LoVo (cell line): ENCODE results near the gene EXO5.
"Not testable (repeated sequence)": the region's sequence is repeated elsewhere in the genome, so short reads cannot be mapped to it uniquely, and the experiment has no call there.

Experiments
- DNase-seq: peaks from one replicate; pipeline ENCODE4 v3.0.0-alpha.2; 2016; ENCODE audit warnings: low spot score

Gene EXO5, protein sequence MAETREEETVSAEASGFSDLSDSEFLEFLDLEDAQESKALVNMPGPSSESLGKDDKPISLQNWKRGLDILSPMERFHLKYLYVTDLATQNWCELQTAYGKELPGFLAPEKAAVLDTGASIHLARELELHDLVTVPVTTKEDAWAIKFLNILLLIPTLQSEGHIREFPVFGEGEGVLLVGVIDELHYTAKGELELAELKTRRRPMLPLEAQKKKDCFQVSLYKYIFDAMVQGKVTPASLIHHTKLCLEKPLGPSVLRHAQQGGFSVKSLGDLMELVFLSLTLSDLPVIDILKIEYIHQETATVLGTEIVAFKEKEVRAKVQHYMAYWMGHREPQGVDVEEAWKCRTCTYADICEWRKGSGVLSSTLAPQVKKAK

GRCh38 chr1:40508375-40509341 is at the start of gene EXO5:
EXO5 (plus strand) TSS chr1:40508767; CDS start chr1:40514545, 5,778 bp downstream.
- DNase-seq: peak; percentile 79

- DNase-seq: no peak
Measured at GRCh38 chr1:40462956-40463590, 45.5 kb upstream of the EXO5 start.

DNA sequence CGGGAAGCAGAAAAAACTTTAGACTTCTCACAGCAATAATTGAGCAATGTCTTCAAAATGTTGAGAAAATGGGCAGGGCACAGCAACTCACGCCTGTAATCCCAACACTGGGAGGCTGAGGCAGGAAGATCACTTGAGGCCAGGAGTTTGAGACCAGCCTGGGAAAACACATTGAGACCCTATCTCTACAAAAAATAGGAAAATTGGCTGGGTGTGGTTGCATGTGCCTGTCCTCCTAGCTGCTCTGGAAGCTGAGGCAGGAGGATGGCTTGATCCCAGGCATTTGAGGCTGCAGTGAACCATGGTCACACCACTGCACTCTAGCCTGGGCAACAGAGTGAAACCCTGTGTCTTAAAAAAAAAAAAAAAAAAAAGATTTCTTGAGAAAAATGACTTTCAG is 39.2 kb upstream of the EXO5 start:
- DNase-seq: no peak

GRCh38 chr1:40475268-40475667 is 33.3 kb upstream of the EXO5 start:
- DNase-seq: no peak

GRCh38 chr1:40476924-40477677 is 31.5 kb upstream of the EXO5 start, which contains the start of gene ZFP69:
ZFP69 (plus strand) TSS chr1:40477290; CDS start chr1:40479362, 2,072 bp downstream.
- DNase-seq: peak; percentile 71

- no peak for DNase-seq
Measured at GRCh38 chr1:40477678-40478053, 30.9 kb upstream of the EXO5 start.

GRCh38 chr1:40478276-40478675 is 30.3 kb upstream of the EXO5 start:
- no peak for DNase-seq

- no peak for DNase-seq
Measured at GRCh38 chr1:40479156-40479555, 29.4 kb upstream of the EXO5 start.

GRCh38 chr1:40495315-40495903 is 13.2 kb upstream of the EXO5 start:
- no peak for DNase-seq

DNA sequence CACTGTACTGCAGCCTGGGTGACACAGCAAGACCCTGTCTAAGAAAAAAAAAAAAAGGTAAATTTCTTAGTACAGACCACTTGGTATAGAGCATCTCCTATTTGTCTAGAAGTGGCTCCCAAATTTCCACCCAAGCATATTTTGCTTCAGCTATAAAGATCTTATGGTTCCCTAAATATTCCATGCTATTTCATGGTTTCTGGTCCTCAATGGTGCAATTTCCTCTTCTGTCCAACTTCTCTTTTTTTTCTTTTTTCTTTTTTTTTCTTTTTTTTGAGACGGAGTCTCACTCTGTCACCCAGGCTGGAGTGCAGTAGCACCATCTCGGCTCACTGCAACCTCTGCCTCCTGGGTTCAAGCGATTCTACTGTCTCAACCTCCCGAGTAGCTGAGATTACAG is 5.9 kb upstream of the EXO5 start:
- not testable (repeated sequence) for DNase-seq

DNA sequence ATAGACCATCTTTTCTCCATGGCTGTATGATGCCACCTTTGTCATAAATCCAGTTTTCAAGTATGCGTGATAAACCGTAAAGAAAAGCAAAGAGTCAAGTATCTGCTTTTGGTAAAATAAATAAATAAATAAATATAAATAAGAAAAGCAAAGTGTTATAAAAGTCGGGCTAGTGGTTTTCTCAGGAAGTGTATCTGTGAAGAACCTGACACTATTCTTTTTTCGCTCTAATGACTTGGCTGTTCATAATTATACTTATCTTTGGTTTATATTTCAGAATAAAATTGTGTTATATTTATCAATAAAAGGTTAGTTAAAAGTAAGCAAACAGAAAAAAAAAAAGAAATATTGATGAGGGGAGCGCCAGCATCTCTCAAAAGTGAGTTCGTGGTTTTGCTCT is 594 bp upstream of the EXO5 start:
- no peak for DNase-seq

GRCh38 chr1:40519517-40519916 is 10.9 kb downstream of the EXO5 start:
- DNase-seq: no peak

- DNase-seq: peak; percentile 2
Measured at GRCh38 chr1:40530735-40531380, 22.3 kb downstream of the EXO5 start.

DNA sequence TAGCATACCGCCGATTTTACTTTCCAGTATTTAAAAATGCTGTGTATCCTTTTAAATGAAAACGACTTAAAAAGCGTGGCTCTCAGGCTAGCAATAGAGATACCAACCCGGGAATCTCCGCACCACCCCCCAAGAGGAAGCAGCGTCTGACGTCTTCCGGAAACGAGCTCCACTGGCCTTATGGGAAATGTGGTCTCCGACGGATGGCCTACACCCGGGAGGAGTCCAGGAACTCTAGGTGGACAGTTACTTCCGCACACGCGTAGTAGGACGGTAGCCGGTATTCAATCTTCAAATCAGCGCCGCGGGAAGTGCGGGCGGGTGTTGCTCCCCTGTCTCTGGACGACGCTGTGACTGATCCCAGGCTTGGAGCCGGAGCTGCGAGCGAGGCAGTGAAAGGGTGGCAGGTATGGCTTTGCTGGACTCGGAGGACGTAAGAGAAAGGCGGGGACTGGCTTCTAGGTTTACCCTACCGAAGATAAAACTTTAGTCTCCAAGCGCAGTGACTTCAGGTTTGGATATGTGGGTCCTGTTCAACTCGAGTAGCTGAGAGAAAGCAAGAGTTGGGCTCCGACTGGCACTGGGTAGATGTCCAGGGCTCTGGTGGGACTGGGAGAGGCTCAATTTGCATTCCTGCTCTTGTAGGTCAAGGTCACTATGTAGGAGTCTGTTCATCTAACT is 23.0 kb downstream of the EXO5 start, which contains the start of gene ZNF684:
Gene ZNF684, plus strand, starts transcription at position 257 of the 681 bp plus-strand sequence. CDS start 1,530 bp downstream, outside the sequence.
- DNase-seq: peak; percentile 93

GRCh38 chr1:40532062-40532389 is 23.5 kb downstream of the EXO5 start:
- DNase-seq: no peak

GRCh38 chr1:40532844-40533424 is 24.4 kb downstream of the EXO5 start:
- DNase-seq: peak; percentile 61

GRCh38 chr1:40534589-40534988 is 26.0 kb downstream of the EXO5 start:
- no peak for DNase-seq

- DNase-seq: no peak
Measured at GRCh38 chr1:40535732-40536131, 27.2 kb downstream of the EXO5 start.

GRCh38 chr1:40539338-40539737 is 30.8 kb downstream of the EXO5 start:
- no peak for DNase-seq

- DNase-seq: no peak
Measured at GRCh38 chr1:40546957-40547356, 38.4 kb downstream of the EXO5 start.
